GOT3 (cell line): ENCODE results near the gene REXO1.

Experiments used
- DNase-seq: peaks from one replicate; lab custom pipeline; 2025; ENCODE audit warnings: mixed read lengths; lab: John Stamatoyannopoulos, UW

Gene REXO1

GRCh38 chr19:1828279-1829238 lies 19.7 kb downstream of the REXO1 start:
- no peak for DNase-seq

GRCh38 chr19:1827566-1828278 lies 20.6 kb downstream of the REXO1 start:
- no peak for DNase-seq

GRCh38 chr19:1826557-1827521 lies 21.4 kb downstream of the REXO1 start:
- no peak for DNase-seq

GRCh38 chr19:1825909-1826556 lies 22.2 kb downstream of the REXO1 start:
- no peak for DNase-seq

GRCh38 chr19:1824252-1824622 lies 24.0 kb downstream of the REXO1 start:
- no peak for DNase-seq

- no peak for DNase-seq
These were observed 24.6 kb downstream of the REXO1 start for GRCh38 chr19:1823539-1824251.

- DNase-seq = no peak
These were observed 25.3 kb downstream of the REXO1 start for GRCh38 chr19:1823020-1823419.

GRCh38 chr19:1822210-1822609 lies 26.1 kb downstream of the REXO1 start:
- no peak for DNase-seq

GRCh38 chr19:1819341-1820255 lies 28.7 kb downstream of the REXO1 start:
- no peak for DNase-seq

GRCh38 chr19:1818549-1819195 lies 29.6 kb downstream of the REXO1 start:
- DNase-seq = no peak

GRCh38 chr19:1817553-1818179 lies 30.6 kb downstream of the REXO1 start:
- DNase-seq = no peak

- DNase-seq = no peak
These were observed 31.6 kb downstream of the REXO1 start for GRCh38 chr19:1816530-1817298.

- DNase-seq = no peak
These were observed 32.4 kb downstream of the REXO1 start for GRCh38 chr19:1815605-1816529.

GRCh38 chr19:1814833-1815604 lies 33.3 kb downstream of the REXO1 start:
- DNase-seq = no peak

- no peak for DNase-seq
These were observed 33.9 kb downstream of the REXO1 start for GRCh38 chr19:1814391-1814790.
